GM12878 (cell line): ENCODE data around the gene PIWIL1.

ENCODE experiments used
- CEBPB ChIP-seq, 2 experiments: fragments of 150-350 bp in 1 of 2; IDR thresholded peaks; 2 replicates each; pipeline ENCODE4 v1.6.1; 2012 to 2014; ENCODE audit warnings: low read depth in 2 of 2, low read length in 2 of 2, borderline replicate concordance in 1 of 2, inconsistent platforms in 1 of 2
- CTCF ChIP-seq, 3 experiments: IDR thresholded peaks in 2 of 3; conservative IDR thresholded peaks in 1 of 3; 2 replicates each; pipeline ENCODE4 v1.5.1; 2011; ENCODE audit warnings: low read depth in 3 of 3, low read length in 3 of 3, mild to moderate bottlenecking in 3 of 3, control low read depth in 2 of 3, moderate library complexity in 2 of 3, inconsistent platforms in 1 of 3, mixed read lengths in 1 of 3; ENCODE audit not compliant: control insufficient read depth in 2 of 3, insufficient read depth in 1 of 3; ENCODE audit errors: extremely low read depth in 1 of 3
- PBX3 ChIP-seq: IDR thresholded peaks from 2 replicates; pipeline ENCODE4 v1.6.1; 2011; ENCODE audit warnings: mild to moderate bottlenecking, low read depth, low read length, moderate library complexity; ENCODE audit not compliant: insufficient replicate concordance
- TCF12 ChIP-seq: IDR thresholded peaks from 2 replicates; pipeline ENCODE4 v1.6.1; 2011; ENCODE audit warnings: low read depth, mild to moderate bottlenecking, low read length

GRCh38 chr12:130342842-130343241 lies 5.2 kb downstream of the PIWIL1 start:
- TF ChIP-seq CEBPB (IDR thresholded peaks at IDR 0.05; ENCODE audit: borderline replicate concordance in 1 of 2, low read depth in 2 of 2, low read length in 2 of 2) (no peak), TCF12 (no peak), PBX3 (no peak), CTCF (IDR thresholded peaks at IDR 0.05 in 2 of 3, conservative IDR thresholded peaks at IDR 0.05 in 1 of 3; ENCODE audit: control insufficient read depth in 2 of 3, extremely low read depth in 1 of 3, insufficient read depth in 1 of 3, low read depth in 3 of 3, low read length in 3 of 3) (no peak)
